ENCODE data around the gene ELAPOR1. TPM values are rescaled to one million over a fixed set of nuclear protein-coding genes. Genes with fewer than 3 reads are reported as not detected.

The ELAPOR1 gene
- total RNA-seq, 1 experiment from 2014 or later: 0.75 TPM

DNA sequence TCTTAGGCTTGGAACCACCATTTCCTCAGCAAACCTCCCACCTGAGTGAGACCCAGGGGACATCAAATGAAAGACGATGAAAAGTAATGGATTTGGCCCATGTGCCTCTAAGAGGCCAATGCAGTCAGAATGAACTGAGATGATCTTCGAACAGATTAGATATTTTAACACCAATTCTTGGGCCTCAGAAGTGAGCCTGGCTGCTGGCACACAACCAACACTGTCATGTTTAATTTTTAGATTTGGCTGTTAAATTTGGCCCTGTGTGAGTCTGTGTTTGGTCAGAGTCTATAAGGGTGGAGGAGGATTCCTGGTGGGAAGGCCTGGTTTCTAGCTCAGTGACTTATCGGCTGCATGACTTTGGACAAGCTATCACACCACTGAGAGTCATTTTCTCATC is 45.4 kb downstream of the ELAPOR1 start:
- Histone ChIP-seq H3K4me1 (no peaks in the 10 kb centered on the region; the same call in 1 of the 2 replicates), H3K36me3 (ENCODE audit: control insufficient read depth, insufficient read depth, low read length) (no peaks in the 10 kb centered on the region), H3K27me3 (replicated peaks; ENCODE audit: control insufficient read depth, insufficient read depth, low read length) (no peaks in the 10 kb centered on the region), H3K9me3 (no peaks in the 10 kb centered on the region), H3K4me3 (ENCODE audit: low read depth, low read length) (no peak overlapping the region)
- ChIA-PET CTCF (interaction anchor here (0.7 kb wide), 1 partner anchor 421 kb away, joined by 5 read pairs; no protein-coding TSS in a partner anchor), POLR2A (no interaction called here)
- intact Hi-C loops (cut with micrococcal nuclease; ENCODE audit: unreplicated experiment): no loop called here
- peaks cover 7% of the 10 kb centered on the region for H3K4me1 Mint-ChIP-seq (ENCODE audit: low read depth, unreplicated experiment)
- no peaks in the 10 kb centered on the region for H3K27me3 Mint-ChIP-seq (ENCODE audit: insufficient read depth, unreplicated experiment)
- no peaks in the 10 kb centered on the region for H3K9me3 Mint-ChIP-seq (ENCODE audit: unreplicated experiment)
- no TSS peak for BruUV-seq (replicated peaks)
- no peaks in the 10 kb centered on the region for H3K36me3 Mint-ChIP-seq (ENCODE audit: insufficient read depth, unreplicated experiment)
- H3K27ac Mint-ChIP-seq (ENCODE audit: unreplicated experiment): no peak overlapping the region
- no peak overlapping the region for H3K4me3 Mint-ChIP-seq (ENCODE audit: unreplicated experiment)
- DNase-seq: no peak
- TF ChIP-seq, protein P1, sequence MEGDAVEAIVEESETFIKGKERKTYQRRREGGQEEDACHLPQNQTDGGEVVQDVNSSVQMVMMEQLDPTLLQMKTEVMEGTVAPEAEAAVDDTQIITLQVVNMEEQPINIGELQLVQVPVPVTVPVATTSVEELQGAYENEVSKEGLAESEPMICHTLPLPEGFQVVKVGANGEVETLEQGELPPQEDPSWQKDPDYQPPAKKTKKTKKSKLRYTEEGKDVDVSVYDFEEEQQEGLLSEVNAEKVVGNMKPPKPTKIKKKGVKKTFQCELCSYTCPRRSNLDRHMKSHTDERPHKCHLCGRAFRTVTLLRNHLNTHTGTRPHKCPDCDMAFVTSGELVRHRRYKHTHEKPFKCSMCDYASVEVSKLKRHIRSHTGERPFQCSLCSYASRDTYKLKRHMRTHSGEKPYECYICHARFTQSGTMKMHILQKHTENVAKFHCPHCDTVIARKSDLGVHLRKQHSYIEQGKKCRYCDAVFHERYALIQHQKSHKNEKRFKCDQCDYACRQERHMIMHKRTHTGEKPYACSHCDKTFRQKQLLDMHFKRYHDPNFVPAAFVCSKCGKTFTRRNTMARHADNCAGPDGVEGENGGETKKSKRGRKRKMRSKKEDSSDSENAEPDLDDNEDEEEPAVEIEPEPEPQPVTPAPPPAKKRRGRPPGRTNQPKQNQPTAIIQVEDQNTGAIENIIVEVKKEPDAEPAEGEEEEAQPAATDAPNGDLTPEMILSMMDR (IDR thresholded peaks at IDR 0.05; ENCODE audit: insufficient read depth in 1 of 2, low read depth in 1 of 2, low read length in 1 of 2, severe bottlenecking in 1 of 2, unreplicated experiment in 1 of 2): no peak

GRCh38 chr1:109160071-109160840 is 46.3 kb downstream of the ELAPOR1 start:
- intact Hi-C loops (cut with micrococcal nuclease; ENCODE audit: unreplicated experiment): no loop called here
- no peaks in the 10 kb centered on the region for H3K9me3 ChIP-seq
- ChIA-PET POLR2A (no interaction called here), CTCF (no interaction called here)
- H3K27me3 Mint-ChIP-seq (ENCODE audit: insufficient read depth, unreplicated experiment): no peaks in the 10 kb centered on the region
- no peak overlapping the region for H3K27ac Mint-ChIP-seq (ENCODE audit: unreplicated experiment)
- no peaks in the 10 kb centered on the region for H3K9me3 Mint-ChIP-seq (ENCODE audit: unreplicated experiment)
- no peak overlapping the region for H3K4me3 Mint-ChIP-seq (ENCODE audit: unreplicated experiment)
- TF ChIP-seq, protein P1 (IDR thresholded peaks at IDR 0.05; ENCODE audit: insufficient read depth in 1 of 2, low read depth in 1 of 2, low read length in 1 of 2, severe bottlenecking in 1 of 2, unreplicated experiment in 1 of 2): no peak
- H3K36me3 Mint-ChIP-seq (ENCODE audit: insufficient read depth, unreplicated experiment): no peaks in the 10 kb centered on the region
- H3K27me3 ChIP-seq (replicated peaks; ENCODE audit: control insufficient read depth, insufficient read depth, low read length): no peaks in the 10 kb centered on the region
- no TSS peak for BruUV-seq (replicated peaks)
- H3K4me1 ChIP-seq: no peaks in the 10 kb centered on the region; the same call in 1 of the 2 replicates
- no peaks in the 10 kb centered on the region for H3K36me3 ChIP-seq (ENCODE audit: control insufficient read depth, insufficient read depth, low read length)
- peaks cover 7% of the 10 kb centered on the region for H3K4me1 Mint-ChIP-seq (ENCODE audit: low read depth, unreplicated experiment)
- no peak for DNase-seq
- no peak overlapping the region for H3K4me3 ChIP-seq (ENCODE audit: low read depth, low read length)

- no TSS peak for BruUV-seq (replicated peaks)
- Mint-ChIP-seq H3K27me3 (ENCODE audit: insufficient read depth, unreplicated experiment) (no peaks in the 10 kb centered on the region), H3K9me3 (ENCODE audit: unreplicated experiment) (no peaks in the 10 kb centered on the region), H3K4me1 (ENCODE audit: low read depth, unreplicated experiment) (peaks cover 7% of the 10 kb centered on the region), H3K27ac (ENCODE audit: unreplicated experiment) (no peak overlapping the region), H3K36me3 (ENCODE audit: insufficient read depth, unreplicated experiment) (no peaks in the 10 kb centered on the region), H3K4me3 (ENCODE audit: unreplicated experiment) (no peak overlapping the region)
- intact Hi-C loops (cut with micrococcal nuclease; ENCODE audit: unreplicated experiment): no loop called here
- TF ChIP-seq, protein P1 (IDR thresholded peaks at IDR 0.05; ENCODE audit: insufficient read depth in 1 of 2, low read depth in 1 of 2, low read length in 1 of 2, severe bottlenecking in 1 of 2, unreplicated experiment in 1 of 2): no peak
- Histone ChIP-seq H3K4me3 (ENCODE audit: low read depth, low read length) (no peak overlapping the region), H3K36me3 (ENCODE audit: control insufficient read depth, insufficient read depth, low read length) (no peaks in the 10 kb centered on the region), H3K4me1 (no peaks in the 10 kb centered on the region; the same call in 1 of the 2 replicates), H3K9me3 (no peaks in the 10 kb centered on the region), H3K27me3 (replicated peaks; ENCODE audit: control insufficient read depth, insufficient read depth, low read length) (no peaks in the 10 kb centered on the region)
- ChIA-PET CTCF (no interaction called here), POLR2A (no interaction called here)
- DNase-seq: peak in 1 of 2 experiments; percentile 9
Measured at GRCh38 chr1:109161858-109162606, 48.1 kb downstream of the ELAPOR1 start.
